OCI-M2 (cell line): ENCODE measurements around the gene TMEM17.
A peak's percentile ranks its signal among the peaks of the same experiment; 100 is the strongest.

Source experiments
- DNase-seq: peaks from one replicate; lab custom pipeline; 2025; ENCODE audit not compliant: unreplicated experiment; lab: John Stamatoyannopoulos, UW

The TMEM17 gene

DNA sequence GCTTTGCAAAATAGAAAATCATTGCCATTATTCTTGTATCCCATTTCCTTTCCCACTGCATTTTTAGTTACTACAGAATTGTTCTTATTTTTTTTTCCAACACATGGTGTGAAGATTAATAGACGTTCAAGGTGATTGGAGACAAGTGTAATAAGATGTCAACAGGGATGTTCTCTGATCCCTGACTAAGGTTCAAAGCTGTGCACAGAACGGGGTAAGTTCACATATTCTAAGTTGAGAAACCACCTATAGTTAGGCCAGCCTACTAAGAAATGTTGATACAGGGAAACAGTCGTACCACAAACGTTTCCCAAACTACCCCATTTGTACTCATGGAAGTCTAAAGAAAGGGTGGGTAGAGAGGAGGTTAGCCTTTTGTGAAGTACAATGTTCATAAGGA is 6.4 kb upstream of the TMEM17 start:
- DNase-seq: no peak

DNA sequence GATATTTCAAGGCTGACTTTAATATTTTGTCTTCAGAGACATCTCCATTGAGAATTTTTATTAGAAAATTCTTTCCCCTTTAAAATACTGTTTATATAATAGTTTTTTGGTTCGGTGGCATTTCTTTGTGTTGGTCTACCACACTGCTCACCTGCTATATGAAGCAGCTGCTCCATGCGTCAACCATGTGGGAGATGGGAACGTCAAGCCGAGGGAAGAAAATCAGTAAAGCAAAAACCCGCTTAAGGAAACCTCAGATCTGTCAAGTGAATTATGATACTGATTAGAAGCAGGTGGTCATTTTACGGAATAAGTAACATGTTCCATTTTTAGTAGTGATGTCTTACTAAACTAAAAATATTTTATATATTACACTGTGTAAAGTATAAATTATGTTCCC is 5.6 kb upstream of the TMEM17 start:
- no peak for DNase-seq

DNA sequence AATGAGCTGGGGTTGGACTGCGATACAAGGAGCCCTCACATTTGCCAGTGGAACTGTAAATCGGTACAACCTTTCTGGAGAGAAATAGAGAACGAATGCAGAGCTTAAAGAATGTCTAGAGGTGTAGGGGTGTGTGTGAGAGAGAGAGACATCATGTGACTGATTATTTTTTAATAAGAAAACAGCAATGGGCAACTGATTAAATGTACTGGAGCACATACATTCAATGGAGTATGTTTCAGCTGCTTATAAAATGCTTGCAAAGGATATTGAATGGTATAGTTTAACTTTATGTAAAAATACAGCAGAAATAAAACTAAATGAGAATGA is 391 bp upstream of the TMEM17 start:
- no peak for DNase-seq

DNA sequence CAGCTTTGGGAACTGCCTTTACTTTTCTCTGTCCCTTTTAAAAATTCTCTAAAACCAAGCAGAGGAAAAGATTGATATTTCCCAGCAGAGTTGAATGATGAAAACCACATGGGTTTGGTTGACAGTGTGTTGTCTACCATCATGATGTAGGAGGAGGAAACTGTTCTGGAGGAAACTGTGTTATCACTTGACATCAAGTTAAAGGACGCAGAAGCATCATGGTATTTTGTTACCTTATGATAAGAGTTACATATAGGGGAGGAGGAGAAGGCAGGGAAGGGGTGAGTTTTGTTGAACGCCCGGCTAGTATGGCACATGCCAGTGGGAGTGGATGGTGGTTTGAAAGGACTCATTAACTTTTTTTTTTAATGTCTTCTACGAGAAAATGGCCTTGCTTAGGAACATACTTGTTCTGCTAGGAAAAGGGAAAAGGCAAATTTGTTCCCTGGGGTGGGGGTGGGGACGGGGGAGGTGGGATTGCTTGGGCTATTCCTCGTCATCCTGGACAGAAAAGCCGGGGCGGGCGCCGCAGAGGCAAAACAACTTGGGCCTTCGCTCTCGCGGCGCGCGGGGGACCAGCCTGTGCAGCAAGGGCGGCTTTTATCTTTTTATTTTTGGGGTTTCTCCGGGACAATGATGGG is 766 bp downstream of the TMEM17 start:
- DNase-seq: peak; percentile 41

DNA sequence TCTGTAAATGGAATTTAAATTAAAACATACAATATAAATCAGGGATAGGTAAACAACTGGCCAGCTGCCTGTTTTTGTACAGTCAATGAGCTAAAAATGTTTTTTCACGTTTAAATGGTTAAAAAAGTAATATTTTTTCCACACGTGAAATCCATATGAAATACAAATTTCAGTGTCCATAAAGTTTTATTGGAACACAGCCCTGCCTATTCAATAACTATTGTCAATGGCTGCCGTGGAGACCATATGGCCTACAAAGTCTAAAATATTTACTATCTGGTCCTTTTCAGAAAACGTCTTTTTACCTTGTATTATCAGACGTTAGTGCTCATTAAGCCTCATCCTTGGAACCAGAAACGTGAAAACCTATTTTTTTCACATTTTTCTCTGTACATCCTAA is 1.3 kb downstream of the TMEM17 start:
- no peak for DNase-seq

DNA sequence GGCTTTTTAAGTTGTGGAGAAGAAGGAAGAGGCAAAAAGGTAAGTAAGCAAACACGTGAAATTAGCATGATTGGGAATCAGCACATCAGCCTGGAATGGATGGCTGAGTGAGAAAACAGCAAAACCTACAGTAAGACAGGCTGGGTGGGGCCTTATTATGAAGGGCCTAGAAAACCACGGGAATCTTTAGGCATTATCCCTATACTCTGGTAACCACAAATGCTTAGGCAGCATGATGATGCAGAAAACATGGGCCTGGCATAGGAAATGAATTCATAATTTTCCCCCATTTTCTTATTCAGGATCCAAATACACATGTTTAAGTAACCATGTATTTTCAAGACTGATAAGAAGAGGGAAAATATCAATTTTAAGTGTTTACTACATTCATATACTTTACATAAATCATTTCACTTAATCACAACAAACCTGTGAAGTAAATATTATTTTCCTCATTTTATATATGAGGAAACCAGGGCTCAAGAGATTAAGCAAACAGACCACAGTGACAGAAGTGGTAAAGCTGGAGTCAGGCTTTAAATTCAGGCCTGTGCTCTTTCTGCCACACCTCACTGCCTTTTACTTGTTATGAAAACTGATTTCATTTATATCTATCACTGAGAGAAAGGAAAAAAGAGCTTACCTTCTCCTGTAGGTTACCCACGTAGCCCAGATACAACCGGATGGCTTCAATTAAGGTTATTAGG is 4.0 kb downstream of the TMEM17 start:
- no peak for DNase-seq

DNA sequence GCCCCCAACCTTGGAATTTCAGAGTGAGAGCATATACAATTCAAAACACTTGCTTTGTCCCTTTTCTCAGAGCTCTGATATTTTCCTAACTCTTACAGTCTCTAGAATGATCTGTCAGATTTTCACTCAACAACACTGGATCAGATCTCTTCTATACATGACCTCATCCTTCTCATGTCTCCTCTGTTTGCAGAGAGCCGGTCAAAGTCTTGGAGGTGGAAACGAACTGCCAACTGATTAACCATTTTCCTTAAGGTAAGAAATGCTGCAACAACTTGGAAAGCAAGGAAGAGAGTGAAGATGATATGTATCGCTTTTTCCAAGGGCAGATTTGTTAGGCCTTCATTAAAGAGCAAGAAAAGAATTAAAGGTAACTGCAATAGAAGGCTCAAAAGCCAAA is 4.9 kb downstream of the TMEM17 start:
- no peak for DNase-seq

DNA sequence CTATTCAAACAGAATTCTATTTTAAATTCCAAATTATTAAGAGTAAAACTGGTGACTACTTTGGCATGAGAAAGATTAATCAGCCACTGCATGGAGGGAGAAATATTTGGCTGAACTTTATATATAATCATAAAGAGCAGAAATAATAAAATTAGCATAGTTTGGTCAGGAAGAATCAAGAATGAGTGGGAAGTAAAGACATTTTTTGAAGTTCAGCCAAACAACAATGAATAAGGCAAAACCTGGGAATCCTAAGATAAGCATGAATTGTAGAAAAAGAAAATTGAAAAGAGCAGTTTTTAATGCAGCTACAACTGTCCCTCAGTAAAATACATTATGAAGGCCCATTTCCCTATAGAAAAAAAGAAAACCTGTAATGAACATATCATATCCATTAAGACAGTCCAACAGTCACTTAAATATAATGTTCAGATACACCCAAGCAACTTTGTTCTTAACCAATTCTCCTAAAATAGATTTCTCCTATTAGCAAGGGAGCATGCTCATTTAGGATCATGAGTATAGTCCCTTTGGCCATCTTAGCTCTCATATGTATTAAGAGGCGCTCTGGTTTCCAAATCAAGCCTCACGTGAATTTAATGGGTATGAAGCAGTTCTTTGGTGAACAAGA is 6.5 kb downstream of the TMEM17 start:
- no peak for DNase-seq

DNA sequence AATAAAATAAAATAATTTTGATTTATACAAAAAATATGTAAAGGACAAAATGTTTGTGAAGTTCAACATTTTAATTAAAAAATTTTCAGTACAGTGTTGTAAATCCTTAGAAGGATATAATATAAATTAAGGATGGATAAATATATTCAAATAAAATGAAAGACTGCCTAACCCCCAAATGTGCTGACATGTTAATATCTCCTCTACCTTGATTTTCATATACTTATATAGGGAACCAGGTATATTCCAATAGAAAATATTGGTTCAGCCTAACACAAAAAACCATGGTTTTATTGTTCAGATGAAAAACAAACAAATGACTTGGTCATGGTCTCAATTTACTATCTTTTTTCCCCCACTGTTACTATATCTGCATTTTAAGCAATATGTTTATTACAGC is 7.3 kb downstream of the TMEM17 start:
- no peak for DNase-seq

DNA sequence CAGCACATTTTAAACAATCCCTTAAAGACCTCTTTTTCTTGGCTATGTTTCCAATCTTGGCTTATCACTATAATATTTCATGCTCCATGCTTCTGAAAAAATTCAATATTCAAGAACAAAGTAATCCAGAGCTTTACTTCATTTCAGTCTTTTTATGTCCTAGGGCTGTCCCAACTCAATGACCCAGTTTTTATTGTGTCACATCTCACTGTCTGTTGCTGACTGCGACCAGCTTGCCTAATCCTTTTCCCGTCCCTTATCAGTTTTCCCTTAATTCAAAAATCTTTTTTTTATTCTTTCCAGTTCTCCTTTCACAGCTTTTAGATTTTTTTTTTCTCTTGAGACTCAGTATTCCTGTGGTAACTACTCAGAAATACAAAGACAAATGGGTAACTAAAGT is 10.2 kb downstream of the TMEM17 start:
- no peak for DNase-seq

DNA sequence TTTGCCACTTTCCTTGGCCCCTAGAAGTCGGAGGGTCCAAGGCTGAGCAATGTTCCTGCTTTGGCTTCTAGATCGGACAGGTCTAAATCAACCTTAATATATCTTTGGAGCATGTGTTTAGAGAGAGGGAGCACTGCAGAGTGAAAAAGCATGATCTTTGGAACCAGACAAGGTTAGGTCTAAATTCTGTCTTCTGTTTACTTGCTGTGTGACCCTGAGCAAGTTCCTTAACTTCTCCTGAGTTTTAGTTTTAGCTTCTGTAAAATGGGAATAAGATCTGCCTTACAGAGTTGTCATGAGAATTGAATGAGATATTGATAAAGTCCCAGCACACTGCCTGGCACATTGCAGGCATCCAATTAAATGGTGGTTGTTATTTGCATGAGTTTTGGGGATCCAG is 13.9 kb downstream of the TMEM17 start:
- DNase-seq: no peak

DNA sequence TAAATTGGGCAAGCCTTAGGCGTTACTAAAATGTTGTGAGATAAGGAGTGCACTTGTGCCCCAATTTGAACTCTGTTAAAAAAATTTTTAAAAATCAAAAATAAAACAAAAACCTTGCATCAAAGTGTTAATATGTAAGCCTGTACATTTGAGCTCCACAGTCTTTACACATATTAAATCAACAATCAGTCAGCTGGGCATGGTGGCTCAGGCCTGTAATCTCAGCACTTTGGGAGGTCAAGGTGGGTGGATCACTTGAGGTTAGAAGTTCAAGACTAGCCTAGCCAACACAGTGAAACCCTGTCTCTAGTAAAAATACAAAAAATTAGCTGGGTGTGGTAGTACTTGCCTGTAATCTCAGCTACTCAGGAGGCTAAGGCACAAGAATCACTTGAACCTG is 16.3 kb downstream of the TMEM17 start:
- DNase-seq: no peak

DNA sequence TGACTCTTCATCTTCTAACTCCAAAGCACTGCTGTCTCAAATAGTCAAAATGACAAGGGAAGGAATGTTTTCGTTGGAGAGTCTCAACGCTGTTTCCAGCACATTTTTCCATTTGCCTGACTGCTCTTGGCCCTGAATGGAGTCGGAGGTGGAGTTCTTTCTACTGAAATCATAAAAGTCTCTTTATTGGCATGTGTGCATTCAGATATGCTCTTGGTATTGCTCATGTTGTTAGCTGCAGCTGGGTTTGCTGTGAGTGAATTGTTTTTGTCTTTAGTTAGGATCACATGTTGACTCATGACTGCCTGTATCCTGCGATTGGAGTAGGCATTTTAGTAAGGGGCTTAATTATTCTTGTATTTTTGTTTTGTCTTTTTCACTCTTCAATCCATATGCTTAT is 16.8 kb downstream of the TMEM17 start:
- DNase-seq: no peak

DNA sequence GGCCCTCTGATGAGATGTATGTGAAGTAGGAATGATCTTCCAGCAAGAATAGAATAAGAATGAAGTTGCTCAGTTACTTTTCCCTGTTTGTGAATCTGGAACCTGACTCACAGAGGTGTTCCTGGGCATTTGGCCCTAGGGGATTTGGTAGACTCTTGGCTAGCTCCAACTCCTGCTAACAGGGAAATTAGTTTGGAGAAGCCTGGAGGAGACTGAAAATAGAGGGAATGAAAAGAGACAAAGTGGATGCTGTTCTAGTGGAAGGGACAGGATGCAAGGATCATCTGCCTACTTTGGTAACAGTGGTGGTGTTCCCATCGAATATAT is 19.6 kb downstream of the TMEM17 start:
- DNase-seq: no peak

DNA sequence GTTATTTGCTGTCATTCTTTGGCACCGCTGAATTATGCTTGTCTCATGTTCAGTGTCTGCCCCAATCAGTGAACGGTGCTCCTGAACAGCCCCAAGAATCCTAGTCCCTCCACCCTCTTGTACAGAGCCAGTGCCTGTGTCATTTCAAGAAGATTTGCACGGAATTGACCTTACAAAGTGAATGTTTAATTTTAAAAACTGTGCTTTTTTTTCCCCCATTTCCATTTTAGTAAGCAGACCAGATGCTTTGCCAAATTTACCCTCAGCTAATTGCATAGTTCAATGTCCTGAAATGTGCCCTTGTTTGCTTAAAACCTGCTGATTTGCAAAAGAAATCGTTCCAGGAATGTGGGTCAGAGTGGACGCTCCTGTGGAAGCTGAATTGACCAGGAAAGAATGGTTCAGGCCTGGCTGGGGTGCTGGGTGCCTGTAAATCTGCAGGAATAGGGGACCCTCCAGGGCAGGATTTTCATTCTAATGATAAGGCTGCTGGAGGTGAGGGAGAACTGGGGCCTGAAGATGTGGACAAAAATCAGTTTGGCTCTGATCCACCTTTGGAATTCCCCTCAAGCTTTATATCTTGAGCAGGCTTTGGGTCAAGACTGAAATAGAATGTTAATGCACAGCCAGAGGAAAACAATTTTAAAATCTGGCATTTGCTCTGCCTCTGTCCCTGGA is 20.1 kb downstream of the TMEM17 start:
- DNase-seq: no peak

DNA sequence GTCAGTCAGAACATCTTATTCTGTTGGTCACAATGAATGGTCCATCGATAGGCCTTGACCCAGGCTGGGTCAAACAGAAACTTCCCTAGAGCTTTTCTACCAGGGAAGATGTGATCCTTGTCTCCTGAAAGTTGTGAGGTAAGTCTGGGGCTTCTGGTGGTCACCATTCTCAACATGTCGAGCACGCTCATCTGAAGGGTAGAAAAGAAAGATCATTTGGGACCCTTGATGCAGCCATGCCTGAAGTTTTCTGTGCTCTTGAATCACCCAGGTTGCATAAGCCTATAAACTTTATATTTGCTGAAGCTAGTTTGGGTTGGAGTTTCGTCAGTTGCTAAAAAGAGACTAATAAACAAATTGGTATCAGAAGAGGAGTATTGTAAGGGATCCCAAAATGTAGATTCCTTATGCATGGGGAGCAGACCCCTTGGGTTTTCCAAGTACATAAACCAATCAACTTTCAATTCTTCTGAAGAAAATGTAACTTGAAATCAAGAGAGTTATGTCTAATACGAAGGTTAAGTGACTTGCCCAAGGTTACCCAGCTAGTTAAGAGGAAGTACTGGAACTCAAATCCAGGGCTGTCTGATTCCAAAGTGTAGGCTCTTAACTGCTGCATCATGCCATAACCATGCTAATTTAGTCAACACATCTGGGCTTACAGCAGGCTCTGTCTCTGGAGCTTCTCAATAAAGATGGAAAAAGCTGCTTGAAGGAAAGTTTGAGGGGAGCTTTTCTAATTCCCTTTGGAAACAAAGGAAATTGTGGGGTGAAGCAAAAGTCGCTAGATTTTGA is 23.2 kb downstream of the TMEM17 start:
- DNase-seq: no peak

DNA sequence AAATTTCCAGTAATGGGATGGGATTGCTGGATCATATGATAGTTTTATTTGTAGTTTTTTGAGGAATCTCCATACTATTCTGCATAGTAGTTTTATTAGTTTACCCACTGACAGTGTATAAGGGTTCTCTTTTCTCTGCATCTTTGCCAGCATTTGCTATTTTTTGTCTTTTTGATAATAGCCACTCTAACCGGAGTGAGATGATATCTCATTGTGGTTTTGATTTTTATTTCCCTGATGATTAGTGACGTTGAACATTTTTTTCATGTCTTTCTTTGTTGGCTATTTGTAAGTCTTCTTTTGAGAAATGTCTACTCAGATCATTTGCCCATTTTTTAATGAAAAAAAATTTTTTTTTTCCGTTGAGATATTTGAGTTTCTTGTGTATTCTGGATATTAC is 26.1 kb downstream of the TMEM17 start:
- no peak for DNase-seq

DNA sequence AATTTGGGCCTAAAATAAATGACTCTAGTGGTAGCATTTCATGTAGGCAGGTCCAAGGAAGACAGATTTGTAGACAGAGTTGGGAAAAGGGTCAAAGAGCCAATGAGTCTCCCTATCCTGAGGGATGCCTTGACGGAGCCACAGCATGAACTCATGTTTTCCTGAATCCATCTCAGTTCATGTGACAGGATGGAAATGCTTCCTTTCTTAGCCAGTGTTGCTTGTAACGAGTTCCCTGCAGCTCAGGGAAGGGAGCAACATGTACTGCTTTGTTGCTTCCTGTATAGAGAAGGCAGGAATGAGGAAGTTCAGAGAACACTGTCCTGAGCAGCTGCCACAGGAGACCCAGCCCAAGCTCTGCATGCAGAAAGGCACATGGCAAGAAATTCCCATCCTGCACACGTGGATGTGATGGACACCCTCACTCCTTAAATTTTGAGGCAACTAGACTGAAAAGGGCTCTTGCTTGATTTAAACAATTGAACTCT is 27.9 kb downstream of the TMEM17 start:
- DNase-seq: peak; percentile 2

DNA sequence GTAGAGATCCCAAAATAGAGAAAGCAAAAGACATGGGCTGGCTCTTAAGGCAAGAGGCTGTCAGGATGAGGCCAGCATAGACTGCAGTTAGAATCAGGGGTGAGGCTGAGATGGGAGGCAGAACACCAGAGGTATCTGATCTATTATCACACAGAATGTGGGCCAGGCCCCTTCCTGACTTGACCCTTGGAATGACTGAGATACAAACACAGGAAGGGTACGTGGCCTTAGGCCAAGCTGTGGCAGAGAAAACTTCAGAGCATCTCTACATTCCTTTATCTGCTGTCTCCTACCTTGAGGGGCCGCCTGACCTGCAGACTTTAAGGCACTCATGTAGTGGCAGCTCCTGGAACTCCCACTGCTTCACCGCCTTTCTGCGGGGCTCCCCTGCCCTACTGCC is 28.4 kb downstream of the TMEM17 start:
- DNase-seq: no peak

DNA sequence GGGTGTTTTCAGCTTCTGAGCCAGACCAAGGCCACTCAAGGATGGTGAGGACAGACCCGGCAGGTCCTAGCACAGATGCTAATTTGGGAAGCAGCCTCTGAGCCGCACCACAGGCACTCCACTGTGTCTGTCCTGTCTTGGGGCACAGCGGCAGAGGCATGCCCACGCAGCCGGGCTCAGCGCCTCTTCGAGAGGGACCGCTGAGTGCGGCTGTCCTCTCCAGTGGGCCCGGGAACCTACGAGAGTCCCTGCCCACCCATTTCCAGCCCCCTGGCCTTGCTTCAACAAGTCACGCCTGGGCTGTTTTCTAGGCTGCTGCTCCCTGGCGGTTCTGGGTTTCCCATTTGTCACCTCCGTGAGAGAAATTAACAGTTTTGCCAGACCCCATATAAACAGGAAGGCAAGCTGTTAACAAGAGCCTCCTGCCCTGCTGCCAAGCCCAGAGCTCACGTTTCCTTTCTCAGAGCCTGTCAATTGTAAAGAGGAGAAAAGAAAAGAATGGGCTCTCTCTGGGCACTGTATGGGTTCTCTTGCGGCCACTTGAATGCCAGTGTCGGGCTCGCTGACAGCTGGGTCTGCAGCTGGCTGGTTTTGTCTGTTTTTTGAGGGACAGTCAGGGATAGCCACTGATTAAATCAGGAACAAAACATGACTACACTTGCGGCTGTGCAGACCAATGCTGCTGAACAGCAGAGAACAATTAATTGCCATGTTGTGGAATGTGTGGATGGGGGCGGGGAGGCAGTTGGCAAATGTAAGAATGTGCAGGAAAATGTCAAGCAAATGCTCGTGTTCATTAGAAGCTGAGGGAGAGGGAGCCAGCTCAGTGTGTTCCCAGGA is 30.6 kb downstream of the TMEM17 start:
- no peak for DNase-seq

DNA sequence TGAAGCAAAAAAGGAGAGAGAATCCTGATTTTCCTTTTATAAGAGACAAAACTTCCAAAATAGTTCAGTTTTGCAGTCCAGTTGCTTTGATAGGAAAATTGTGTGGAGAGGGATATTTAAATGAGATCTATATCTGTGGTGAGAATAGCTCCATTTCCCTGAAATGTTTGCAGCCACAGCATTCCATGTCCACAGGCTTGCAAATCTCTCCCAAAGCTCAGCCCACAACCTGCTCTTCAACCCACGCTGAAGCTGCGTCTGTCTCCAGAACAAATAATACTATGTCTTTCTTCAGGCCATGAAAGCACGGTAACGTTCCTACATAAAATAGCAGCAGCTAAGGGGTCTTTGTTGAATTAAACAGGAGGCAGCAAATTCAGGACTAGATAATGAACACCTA is 31.8 kb downstream of the TMEM17 start:
- no peak for DNase-seq
